OCI-LY1 (cell line): ENCODE results near the gene GNAZ.

ENCODE experiments used
- H2AFZ ChIP-seq: fragments of 200-600 bp; sonication (generic), shearing (Covaris generic); 2 replicates; pipeline ENCODE4 v1.6.0; 2014; ENCODE audit warnings: antibody characterized with exemption, mild to moderate bottlenecking, low read length
- H3F3A ChIP-seq: fragments of 200-600 bp; sonication (generic), shearing (Covaris generic); 2 replicates; pipeline ENCODE4 v1.6.0; 2014; ENCODE audit warnings: mild to moderate bottlenecking, antibody characterized with exemption, low read length, moderate library complexity; ENCODE audit not compliant: insufficient read depth
- H3K27ac ChIP-seq: fragments of 200-600 bp; sonication (generic); 2 replicates; pipeline ENCODE4 v1.5.1; 2014; ENCODE audit warnings: low read length, mixed run types, mild to moderate bottlenecking, low read depth; ENCODE audit not compliant: poor library complexity, severe bottlenecking
- H3K27me3 ChIP-seq: fragments of 200-600 bp; sonication (generic); 2 replicates; pipeline ENCODE4 v1.6.0; 2014; ENCODE audit warnings: antibody characterized with exemption, mild to moderate bottlenecking, low read length, moderate library complexity; ENCODE audit not compliant: insufficient read depth
- H3K36me3 ChIP-seq: fragments of 200-600 bp; sonication (generic); 2 replicates; pipeline ENCODE4 v1.6.1; 2014; ENCODE audit warnings: mild to moderate bottlenecking, antibody characterized with exemption, low read length, moderate library complexity, mixed read lengths; ENCODE audit not compliant: insufficient read depth
- H3K4me1 ChIP-seq: fragments of 200-600 bp; sonication (generic); 2 replicates; pipeline ENCODE4 v1.5.1; 2014; ENCODE audit warnings: mild to moderate bottlenecking, low read length, moderate library complexity; ENCODE audit not compliant: insufficient read depth, severe bottlenecking
- H3K4me2 ChIP-seq: fragments of 200-600 bp; sonication (generic), shearing (Covaris generic); 2 replicates; pipeline ENCODE4 v1.6.1; 2014; ENCODE audit warnings: low read length
- H3K4me3 ChIP-seq: fragments of 200-600 bp; sonication (generic); 2 replicates; pipeline ENCODE4 v1.5.1; 2014; ENCODE audit warnings: low read length, low read depth, mild to moderate bottlenecking, mixed read lengths; ENCODE audit not compliant: poor library complexity, severe bottlenecking
- H3K79me2 ChIP-seq: fragments of 200-600 bp; shearing (Covaris generic); 2 replicates; pipeline ENCODE4 v1.6.1; 2016; ENCODE audit warnings: mixed run types, low read length, mixed read lengths; ENCODE audit not compliant: insufficient read depth
- H3K9ac ChIP-seq: fragments of 200-600 bp; sonication (generic), shearing (Covaris generic); 2 replicates; pipeline ENCODE4 v1.6.1; 2014; ENCODE audit warnings: mild to moderate bottlenecking, low read length, mixed read lengths
- H3K9me2 ChIP-seq: fragments of 200-600 bp; sonication (generic), shearing (Covaris generic); 2 replicates; pipeline ENCODE4 v1.6.1; 2014; ENCODE audit warnings: low read depth, mild to moderate bottlenecking, low read length, mixed read lengths
- H3K9me3 ChIP-seq: fragments of 200-600 bp; shearing (Covaris generic); 2 replicates; pipeline ENCODE4 v1.6.1; 2014; ENCODE audit warnings: low read length, mixed read lengths
- H4K20me1 ChIP-seq: fragments of 200-600 bp; sonication (generic), shearing (Covaris generic); 2 replicates; pipeline ENCODE4 v1.6.0; 2016; ENCODE audit warnings: mild to moderate bottlenecking, low read length; ENCODE audit not compliant: insufficient read depth
- EZH2 ChIP-seq: fragments of 200-600 bp; sonication (generic), shearing (Covaris generic); IDR thresholded peaks from 2 replicates; pipeline ENCODE4 v1.8.0; 2017; ENCODE audit warnings: borderline replicate concordance, mixed run types, mild to moderate bottlenecking, antibody characterized with exemption, low read length, moderate library complexity, mixed read lengths
- TF ChIP-seq, protein P1 (sequence below): fragments of 200-600 bp; sonication (generic), shearing (Covaris generic); IDR thresholded peaks from 2 replicates; pipeline ENCODE4 v1.5.1; 2017; ENCODE audit warnings: mild to moderate bottlenecking, antibody characterized with exemption, low read length, moderate library complexity, mixed read lengths

Gene GNAZ

DNA sequence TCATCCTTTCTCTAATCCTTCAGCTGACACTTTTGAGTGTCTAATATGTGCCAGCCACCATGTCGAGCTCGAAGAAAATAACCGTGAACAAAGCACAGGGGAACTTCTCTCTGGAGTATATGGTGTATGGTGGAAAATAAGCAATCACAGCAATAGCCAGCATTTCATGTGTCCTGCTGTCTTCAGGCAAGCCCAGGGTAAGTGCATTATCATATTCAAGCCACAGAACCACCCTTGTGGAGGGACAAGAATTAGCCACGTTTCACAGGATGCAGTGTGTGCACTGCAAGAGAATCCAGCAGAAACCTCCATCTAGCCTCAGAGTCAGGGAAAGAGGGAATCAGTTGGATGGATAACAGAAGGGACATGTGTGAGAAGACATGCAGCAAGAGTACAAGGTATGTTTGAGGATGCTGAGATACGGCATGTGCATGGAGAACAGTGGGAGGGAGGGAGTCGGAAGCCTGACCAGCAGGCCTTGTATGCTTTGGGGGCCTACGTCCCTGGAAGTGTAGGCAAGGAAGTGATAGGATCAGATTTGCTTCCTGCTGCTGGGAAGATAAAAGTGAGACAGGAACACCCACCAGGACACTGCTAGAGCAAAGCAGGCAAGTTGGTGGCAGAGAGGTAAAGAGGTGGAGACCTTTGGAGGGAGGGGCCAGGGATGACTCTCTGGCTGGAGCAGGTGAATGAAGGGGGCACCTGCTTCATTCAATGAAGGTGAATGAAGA, 14.7 kb upstream of the GNAZ start:
- H4K20me1 ChIP-seq = no peaks in the 10 kb centered on the region
- no peaks in the 10 kb centered on the region; the same call in 1 of the 2 replicates for H3K27me3 ChIP-seq
- no peak overlapping the region for H3K27ac ChIP-seq
- no peak overlapping the region for H2AFZ ChIP-seq
- H3K9ac ChIP-seq = no peak overlapping the region
- H3K79me2 ChIP-seq = no peaks in the 10 kb centered on the region
- H3K4me2 ChIP-seq = no peak overlapping the region
- peaks cover 8% of the 10 kb centered on the region; the same call in 1 of the 2 replicates for H3K9me3 ChIP-seq
- peaks cover 12% of the 10 kb centered on the region for H3K4me1 ChIP-seq
- H3K36me3 ChIP-seq = no peaks in the 10 kb centered on the region; the same call in 1 of the 2 replicates
- no peaks in the 10 kb centered on the region for H3K9me2 ChIP-seq
- H3F3A ChIP-seq = no peaks in the 10 kb centered on the region
- TF ChIP-seq EZH2 = no peak
- TF ChIP-seq, protein P1, sequence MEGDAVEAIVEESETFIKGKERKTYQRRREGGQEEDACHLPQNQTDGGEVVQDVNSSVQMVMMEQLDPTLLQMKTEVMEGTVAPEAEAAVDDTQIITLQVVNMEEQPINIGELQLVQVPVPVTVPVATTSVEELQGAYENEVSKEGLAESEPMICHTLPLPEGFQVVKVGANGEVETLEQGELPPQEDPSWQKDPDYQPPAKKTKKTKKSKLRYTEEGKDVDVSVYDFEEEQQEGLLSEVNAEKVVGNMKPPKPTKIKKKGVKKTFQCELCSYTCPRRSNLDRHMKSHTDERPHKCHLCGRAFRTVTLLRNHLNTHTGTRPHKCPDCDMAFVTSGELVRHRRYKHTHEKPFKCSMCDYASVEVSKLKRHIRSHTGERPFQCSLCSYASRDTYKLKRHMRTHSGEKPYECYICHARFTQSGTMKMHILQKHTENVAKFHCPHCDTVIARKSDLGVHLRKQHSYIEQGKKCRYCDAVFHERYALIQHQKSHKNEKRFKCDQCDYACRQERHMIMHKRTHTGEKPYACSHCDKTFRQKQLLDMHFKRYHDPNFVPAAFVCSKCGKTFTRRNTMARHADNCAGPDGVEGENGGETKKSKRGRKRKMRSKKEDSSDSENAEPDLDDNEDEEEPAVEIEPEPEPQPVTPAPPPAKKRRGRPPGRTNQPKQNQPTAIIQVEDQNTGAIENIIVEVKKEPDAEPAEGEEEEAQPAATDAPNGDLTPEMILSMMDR = no peak
- no peak overlapping the region for H3K4me3 ChIP-seq

DNA sequence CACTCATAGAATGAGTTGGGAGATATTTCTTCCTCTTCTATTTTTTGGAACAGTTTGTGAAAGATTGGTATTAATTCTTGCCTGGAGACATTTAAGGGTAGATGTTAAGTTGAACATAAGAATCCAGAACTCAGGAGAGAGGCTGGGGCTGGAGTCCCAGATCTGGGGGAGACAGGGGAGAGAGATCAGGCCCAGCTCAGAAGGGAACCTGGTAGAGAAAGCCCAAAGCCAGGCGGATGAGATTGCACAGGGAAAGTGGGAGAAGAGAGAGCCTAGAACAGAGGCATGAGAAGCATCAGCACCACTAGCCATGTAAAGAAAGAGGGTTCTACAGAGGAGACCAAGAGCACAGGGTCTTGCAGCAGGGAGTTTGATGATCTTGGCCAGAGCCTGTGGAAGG, 13.0 kb upstream of the GNAZ start:
- no peak overlapping the region for H2AFZ ChIP-seq
- no peaks in the 10 kb centered on the region for H3F3A ChIP-seq
- no peak overlapping the region for H3K27ac ChIP-seq
- peaks cover 8% of the 10 kb centered on the region; the same call in 1 of the 2 replicates for H3K9me3 ChIP-seq
- no peaks in the 10 kb centered on the region for H3K9me2 ChIP-seq
- no peaks in the 10 kb centered on the region; the same call in 1 of the 2 replicates for H3K27me3 ChIP-seq
- H3K4me2 ChIP-seq = no peak overlapping the region
- no peaks in the 10 kb centered on the region for H3K79me2 ChIP-seq
- H3K36me3 ChIP-seq = no peaks in the 10 kb centered on the region; the same call in 1 of the 2 replicates
- no peak overlapping the region for H3K9ac ChIP-seq
- H3K4me3 ChIP-seq = no peak overlapping the region
- TF ChIP-seq, protein P1 = no peak
- no peak for TF ChIP-seq EZH2
- no peaks in the 10 kb centered on the region for H4K20me1 ChIP-seq
- peaks cover 12% of the 10 kb centered on the region for H3K4me1 ChIP-seq

DNA sequence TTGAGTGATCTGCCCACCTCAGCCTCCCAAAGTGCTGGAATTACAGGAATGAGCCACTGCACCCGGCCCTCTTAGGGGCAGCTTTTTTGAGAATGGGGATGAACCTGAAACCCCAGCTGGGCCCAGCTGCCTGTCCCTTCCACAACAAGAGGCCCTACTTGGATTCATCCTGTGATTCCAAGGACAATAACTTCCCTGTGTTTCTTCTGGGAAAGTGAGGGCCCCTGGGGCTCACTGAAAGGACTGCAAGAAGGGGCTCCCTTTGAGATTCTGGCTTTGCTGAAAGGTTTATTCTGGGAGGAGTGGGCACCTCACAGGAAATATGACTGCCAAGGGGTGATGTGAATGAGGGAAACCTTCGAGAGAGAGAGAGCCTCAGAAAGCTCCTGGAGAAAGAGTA, 12.3 kb upstream of the GNAZ start:
- Histone ChIP-seq H3F3A (no peaks in the 10 kb centered on the region), H4K20me1 (no peaks in the 10 kb centered on the region), H3K9me2 (no peaks in the 10 kb centered on the region), H2AFZ (no peak overlapping the region), H3K4me3 (no peak overlapping the region), H3K9me3 (peaks cover 8% of the 10 kb centered on the region; the same call in 1 of the 2 replicates), H3K27ac (no peak overlapping the region), H3K36me3 (no peaks in the 10 kb centered on the region; the same call in 1 of the 2 replicates), H3K9ac (no peak overlapping the region), H3K4me2 (no peak overlapping the region), H3K4me1 (peaks cover 12% of the 10 kb centered on the region), H3K27me3 (no peaks in the 10 kb centered on the region; the same call in 1 of the 2 replicates), H3K79me2 (no peaks in the 10 kb centered on the region)
- TF ChIP-seq, protein P1 = no peak
- TF ChIP-seq EZH2 = no peak
